Type B pancreatic cell (in vitro differentiated cells): ENCODE results near the gene KLF4. TPM values are rescaled to one million over a fixed set of nuclear protein-coding genes. Genes with fewer than 3 reads are reported as not detected.

Source experiments
- DNase-seq: peaks from one replicate; pipeline ENCODE4 v3.0.0; 2021; ENCODE audit warnings: mixed read lengths; ENCODE audit not compliant: unreplicated experiment; ENCODE audit errors: extremely low spot score
- H3K27ac Mint-ChIP-seq: 2 replicates; pipeline ENCODE4 v1.8.0; 2021; ENCODE audit warnings: mild to moderate bottlenecking, mixed read lengths
- H3K27me3 Mint-ChIP-seq: 2 replicates; pipeline ENCODE4 v1.8.0; 2021; ENCODE audit warnings: mixed read lengths
- H3K36me3 Mint-ChIP-seq: 2 replicates; pipeline ENCODE4 v1.8.0; 2021; ENCODE audit warnings: mixed read lengths
- H3K4me1 Mint-ChIP-seq: one replicate; pipeline ENCODE4 v1.8.0; 2021; ENCODE audit warnings: mixed read lengths; ENCODE audit not compliant: unreplicated experiment
- H3K4me3 Mint-ChIP-seq: 2 replicates; pipeline ENCODE4 v1.8.0; 2021; ENCODE audit warnings: mild to moderate bottlenecking, mixed read lengths
- H3K9me3 Mint-ChIP-seq: 2 replicates; pipeline ENCODE4 v1.8.0; 2021; ENCODE audit warnings: mixed read lengths
- total RNA-seq: library from RNA; stranded (reverse); gene quantifications from 2 replicates; pipeline ENCODE4 v1.2.1, GENCODE V29; 2021; ENCODE audit warnings: low replicate concordance
- TF ChIP-seq, protein P1 (sequence below): fragments of 200-600 bp; sonication (generic); conservative IDR thresholded peaks from 2 replicates; pipeline ENCODE4 v1.5.0; 2021; ENCODE audit warnings: antibody characterized with exemption, mild to moderate bottlenecking

The KLF4 gene
- total RNA-seq, 1 donor from 2014 or later, result 49.5 TPM

DNA sequence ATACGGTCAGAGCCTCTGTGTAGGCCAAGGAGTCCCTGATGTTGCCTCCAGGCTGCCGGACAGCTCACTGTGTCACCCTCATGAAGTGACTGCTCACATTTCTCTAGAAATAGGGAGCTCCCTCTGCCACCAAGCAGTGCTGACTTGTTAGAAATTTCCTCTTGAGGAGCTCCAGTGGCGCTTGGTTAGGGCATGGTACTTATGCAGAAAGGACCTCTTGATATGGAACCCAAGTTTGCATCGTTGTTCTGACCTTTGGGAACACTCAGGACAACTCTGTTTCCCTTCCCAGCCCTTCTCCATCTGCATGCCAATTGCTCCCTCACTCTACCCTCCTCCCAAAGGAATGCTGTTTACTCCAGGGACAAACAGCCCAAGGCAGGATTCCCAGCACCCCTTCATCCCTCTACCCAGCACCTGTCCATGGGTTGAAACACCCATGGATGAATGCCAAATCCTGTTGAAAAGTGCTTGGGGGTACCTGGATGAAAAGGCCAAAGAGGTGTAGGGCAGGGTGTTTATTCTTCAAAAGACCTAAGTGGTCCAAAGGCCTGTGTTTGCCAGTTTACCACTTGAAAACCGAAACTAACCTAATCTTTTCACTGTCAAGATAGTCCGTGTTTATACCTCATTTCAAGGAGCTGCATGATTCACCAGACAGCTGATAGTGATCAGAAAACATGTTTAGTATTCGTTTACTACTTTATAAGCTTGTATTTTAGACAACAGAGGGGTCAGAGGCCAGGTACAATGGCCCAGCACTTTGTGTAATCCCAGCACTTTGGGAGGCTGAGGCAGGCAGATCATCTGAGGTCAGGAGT, 51.1 kb downstream of the KLF4 start:
- H3K9me3 Mint-ChIP-seq, result no peaks in the 10 kb centered on the region
- no peaks in the 10 kb centered on the region for H3K36me3 Mint-ChIP-seq
- H3K4me3 Mint-ChIP-seq, result no peak overlapping the region
- TF ChIP-seq, protein P1, sequence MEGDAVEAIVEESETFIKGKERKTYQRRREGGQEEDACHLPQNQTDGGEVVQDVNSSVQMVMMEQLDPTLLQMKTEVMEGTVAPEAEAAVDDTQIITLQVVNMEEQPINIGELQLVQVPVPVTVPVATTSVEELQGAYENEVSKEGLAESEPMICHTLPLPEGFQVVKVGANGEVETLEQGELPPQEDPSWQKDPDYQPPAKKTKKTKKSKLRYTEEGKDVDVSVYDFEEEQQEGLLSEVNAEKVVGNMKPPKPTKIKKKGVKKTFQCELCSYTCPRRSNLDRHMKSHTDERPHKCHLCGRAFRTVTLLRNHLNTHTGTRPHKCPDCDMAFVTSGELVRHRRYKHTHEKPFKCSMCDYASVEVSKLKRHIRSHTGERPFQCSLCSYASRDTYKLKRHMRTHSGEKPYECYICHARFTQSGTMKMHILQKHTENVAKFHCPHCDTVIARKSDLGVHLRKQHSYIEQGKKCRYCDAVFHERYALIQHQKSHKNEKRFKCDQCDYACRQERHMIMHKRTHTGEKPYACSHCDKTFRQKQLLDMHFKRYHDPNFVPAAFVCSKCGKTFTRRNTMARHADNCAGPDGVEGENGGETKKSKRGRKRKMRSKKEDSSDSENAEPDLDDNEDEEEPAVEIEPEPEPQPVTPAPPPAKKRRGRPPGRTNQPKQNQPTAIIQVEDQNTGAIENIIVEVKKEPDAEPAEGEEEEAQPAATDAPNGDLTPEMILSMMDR, result no peak
- peaks cover 5% of the 10 kb centered on the region for H3K4me1 Mint-ChIP-seq
- H3K27ac Mint-ChIP-seq, result no peak overlapping the region
- DNase-seq, result no peak
- no peaks in the 10 kb centered on the region for H3K27me3 Mint-ChIP-seq

DNA sequence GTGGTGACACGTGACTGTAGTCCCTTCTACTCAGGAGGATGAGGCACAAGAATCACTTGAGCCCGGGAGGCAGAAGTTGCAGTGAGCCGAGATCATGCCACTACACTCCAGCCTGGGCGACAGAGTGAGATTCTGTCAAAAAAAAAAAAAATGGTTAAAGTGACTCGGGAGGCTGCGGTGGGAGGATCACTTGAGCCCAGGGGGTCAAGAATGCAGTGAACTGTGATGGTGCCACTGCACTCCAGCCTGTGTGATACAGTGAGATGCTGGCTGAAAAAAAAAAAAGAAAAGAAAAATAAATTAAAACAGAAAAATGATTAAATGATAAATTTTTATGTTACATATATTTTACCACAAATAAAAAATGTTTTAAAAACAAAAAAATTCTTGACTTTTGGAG, 51.9 kb downstream of the KLF4 start:
- TF ChIP-seq, protein P1, result no peak
- Mint-ChIP-seq H3K4me1 (peaks cover 5% of the 10 kb centered on the region), H3K4me3 (no peak overlapping the region), H3K27ac (no peak overlapping the region), H3K27me3 (no peaks in the 10 kb centered on the region), H3K36me3 (no peaks in the 10 kb centered on the region), H3K9me3 (no peaks in the 10 kb centered on the region)
- no peak for DNase-seq

DNA sequence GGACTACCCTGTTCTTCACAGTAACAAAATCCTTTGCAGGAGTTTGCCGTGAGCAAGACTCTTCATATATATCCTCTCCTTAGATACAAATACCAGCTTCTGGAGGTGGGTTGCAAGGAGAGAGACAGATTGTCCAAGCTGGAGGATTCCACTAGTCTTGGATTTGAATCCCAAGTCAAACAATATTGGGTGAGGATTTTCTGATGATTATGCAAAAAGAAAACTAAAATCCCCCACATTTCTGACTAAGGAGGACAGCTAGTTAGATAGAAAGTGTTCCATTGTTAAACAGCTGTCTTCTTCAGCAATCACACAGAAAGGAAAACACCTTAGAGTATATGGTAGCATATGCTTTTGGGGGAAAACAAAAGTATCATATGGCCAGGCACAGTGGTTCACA, 54.2 kb downstream of the KLF4 start:
- Mint-ChIP-seq H3K4me1 (peaks cover 5% of the 10 kb centered on the region), H3K27ac (no peak overlapping the region), H3K27me3 (no peaks in the 10 kb centered on the region), H3K9me3 (no peaks in the 10 kb centered on the region), H3K36me3 (no peaks in the 10 kb centered on the region), H3K4me3 (no peak overlapping the region)
- TF ChIP-seq, protein P1, result no peak
- no peak for DNase-seq

Other genes starting within 250 kb of the KLF4 start
- gene RAD23B, start 206.5 kb downstream of the KLF4 start, total RNA-seq, result 134 and 186 TPM in 2 replicates